Measurements from ENCODE around the gene GHR.
"Not testable (repeated sequence)": the region's sequence is repeated elsewhere in the genome, so short reads cannot be mapped to it uniquely, and the experiment has no call there.

Gene GHR

DNA sequence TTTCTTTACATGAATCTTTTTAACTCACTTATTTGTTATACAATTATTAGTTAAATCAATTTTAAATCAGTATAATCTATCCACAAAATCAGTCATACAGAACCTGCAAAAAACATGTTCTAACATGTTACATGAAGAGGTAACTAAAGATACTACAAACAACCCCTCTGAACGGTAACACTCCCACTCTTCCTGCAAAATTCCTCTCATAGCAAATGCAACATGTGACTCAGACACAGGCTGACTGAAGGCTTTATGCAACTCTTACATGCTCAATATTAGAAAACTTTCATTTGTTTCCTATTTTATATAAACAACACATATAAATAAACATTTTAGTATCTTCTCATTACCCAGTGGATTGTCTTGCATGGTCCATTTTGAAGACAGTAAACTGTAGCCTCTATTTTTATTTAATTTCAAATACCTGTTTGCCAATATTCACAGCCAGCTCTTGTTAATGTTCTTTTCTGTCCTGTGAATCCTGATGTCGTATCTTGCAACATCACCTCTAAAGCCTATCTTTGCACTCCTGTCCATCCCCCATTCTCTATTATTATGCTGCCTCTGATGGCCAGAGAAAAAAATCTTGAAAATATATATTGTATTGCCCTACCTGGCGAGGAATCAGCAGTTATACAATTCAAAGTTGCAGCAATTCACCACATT lies 232.9 kb downstream of the GHR start:
- DNase-seq: no peak

DNA sequence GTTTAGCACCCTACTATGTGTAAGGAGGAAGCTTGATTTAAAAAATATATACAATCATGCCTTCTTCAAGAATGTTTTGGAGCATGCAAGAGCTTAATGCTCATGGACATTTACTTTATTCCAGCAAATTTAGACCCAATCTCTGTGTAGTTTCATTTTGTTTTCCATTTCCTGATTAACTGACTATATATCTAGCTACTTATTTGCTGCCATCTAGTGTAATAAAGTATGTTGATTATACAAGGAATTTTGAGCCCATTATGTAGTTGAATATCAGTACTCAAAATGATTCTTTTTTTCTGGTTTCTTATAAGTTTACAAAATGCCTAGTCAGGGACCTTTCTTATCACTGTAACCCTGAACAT lies 233.4 kb downstream of the GHR start:
- no peak for DNase-seq

DNA sequence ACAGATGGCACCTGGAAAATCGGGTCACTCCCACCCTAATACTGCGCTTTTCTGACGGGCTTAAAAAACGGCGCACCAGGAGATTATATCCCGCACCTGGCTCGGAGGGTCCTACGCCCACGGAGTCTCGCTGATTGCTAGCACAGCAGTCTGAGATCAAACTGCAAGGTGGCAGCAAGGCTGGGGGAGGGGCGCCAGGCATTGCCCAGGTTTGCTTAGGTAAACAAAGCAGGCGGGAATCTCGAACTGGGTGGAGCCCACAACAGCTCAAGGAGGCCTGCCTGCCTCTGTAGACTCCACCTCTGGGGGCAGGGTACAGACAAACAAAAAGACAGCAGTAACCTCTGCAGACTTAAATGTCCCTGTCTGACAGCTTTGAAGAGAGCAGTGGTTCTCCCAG lies 236.6 kb downstream of the GHR start:
- not testable (repeated sequence) for DNase-seq

DNA sequence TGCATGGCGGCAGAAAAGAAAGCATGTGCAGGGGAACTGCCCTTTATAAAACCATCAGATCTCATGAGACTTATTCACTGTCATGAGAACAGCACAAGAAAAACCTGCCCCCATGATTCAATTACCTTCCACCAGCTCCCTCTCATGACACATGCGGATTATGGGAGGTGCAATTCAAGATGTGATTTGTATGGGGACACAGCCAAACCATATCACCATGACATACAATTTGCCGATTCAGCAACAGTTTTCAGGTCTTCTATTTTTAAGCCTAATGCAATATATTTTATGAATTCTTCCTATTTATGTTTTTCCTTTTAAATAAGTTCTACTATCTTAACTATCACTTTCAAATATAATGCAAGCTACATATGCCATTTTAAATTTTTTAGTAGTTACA lies 242.6 kb downstream of the GHR start:
- no peak for DNase-seq

DNA sequence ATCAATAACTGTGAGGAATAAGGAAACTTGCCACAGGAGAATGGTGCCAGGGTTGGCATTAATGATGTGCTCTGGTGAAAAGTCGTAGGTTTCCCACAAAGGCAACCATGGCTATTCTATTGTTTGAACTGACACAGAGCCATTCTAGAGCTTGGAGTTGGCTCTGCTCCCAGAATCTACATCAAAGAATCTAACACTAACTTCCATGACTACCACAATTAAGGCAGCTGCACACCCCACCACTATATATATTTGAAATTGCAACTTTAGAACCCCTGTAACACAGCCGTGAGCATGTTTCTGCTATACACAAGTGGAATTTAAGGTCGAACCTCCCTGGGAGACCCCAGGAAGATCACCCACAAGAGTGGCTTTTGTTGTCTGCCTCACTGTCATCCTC lies 243.6 kb downstream of the GHR start:
- no peak for DNase-seq

DNA sequence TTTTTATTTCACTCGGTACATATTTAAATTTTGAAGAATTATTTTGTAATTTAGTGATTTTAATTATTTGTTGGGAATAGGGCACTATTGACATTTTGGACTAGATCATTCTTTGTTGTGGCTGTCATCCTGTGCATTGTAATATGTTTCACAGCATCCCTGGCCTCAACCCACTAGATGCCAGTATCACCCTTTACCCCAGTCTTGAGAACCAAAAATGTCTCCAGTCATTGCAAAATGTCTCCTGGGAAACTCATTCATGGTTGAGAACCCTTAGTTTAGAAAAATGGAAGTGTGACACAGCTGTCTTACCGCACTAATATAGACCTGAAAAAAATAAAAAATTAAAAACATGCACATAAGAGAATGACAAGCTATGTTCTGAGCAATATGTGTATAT lies 245.0 kb downstream of the GHR start:
- no peak for DNase-seq

DNA sequence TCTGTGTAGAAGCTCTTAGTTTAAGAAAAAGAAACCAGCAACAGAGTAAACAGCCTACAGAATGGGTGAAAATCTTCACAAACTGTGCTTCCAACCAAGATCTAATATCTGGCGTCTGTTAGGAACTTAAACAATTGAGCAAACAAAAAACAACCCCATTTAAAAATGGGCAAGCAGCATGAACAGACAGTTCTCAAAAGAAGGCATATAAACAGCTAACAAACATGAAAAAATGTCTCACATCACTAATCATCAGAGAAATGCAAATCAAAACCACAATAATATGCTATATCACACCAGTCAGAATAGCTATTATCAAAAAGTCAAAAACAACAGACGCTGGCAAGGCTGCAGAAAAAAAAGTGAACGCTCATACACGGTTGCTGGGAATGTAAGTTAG lies 249.7 kb downstream of the GHR start:
- DNase-seq: no peak

DNA sequence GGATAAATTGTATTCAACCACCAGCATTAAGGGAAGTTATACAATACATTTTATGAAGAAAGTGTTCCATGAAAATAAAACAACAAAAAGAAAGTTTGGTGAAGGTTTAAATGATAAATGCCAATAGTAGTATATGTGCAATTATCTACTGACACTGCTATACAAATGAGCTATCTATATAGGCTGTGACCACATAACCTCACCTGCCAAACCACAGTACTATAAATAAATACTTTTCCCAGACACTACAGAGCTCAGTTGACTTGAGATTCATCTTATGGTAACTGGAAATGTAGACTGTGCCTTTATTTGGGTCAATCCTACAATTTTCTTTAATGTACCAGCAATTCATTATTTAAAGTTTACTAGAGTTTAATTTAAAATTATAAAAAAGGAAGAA lies 252.4 kb downstream of the GHR start:
- DNase-seq: no peak

DNA sequence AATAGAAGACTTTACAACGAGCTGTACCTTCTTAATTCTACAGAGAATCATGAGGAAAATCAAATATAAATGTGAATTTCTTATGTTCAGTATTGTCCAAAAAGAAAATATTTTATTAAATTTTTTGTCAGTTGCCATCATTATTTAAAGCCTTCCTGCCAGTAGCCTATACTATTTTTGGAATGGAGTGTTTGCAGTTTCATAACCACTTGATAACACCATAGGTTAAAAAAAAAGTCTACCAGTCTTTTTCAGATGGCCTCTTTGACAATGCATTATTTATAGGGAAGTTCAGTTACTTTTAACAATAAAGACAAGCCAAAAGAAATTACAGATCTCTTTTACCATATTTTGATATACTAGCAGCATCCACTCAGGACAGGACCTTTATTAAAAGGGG lies 253.1 kb downstream of the GHR start:
- no peak for DNase-seq

DNA sequence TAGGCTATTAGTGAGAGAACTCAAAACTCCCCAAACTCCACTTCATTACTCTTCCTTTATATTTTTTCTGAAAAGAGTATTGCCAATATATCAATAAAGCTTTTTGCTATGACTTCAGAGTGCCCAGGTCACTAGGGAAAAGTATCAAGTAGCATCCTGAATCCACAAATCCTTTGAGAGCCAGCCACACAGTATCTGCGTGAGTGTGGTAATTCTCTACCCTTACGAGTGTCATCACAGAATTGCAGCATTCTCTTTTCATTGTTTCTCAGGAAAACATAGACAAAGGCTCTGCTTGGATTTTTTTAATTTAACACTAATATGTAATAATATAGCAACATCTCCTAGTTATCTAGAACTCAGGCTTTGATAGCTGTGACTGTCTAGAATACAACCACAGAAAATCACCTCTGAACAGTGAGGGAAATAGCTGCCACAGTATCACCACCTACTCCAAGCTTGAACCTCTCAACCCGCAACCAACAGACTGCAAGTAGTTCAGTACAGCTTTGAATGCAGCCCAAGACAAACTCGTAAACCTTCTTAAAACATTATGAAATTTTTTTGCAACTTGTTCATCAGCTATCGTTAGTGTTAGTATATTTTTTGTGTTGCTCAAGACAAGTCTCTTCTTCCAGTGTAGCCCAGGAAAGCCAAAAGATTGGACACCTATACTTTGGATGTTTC lies 254.1 kb downstream of the GHR start:
- DNase-seq: no peak

DNA sequence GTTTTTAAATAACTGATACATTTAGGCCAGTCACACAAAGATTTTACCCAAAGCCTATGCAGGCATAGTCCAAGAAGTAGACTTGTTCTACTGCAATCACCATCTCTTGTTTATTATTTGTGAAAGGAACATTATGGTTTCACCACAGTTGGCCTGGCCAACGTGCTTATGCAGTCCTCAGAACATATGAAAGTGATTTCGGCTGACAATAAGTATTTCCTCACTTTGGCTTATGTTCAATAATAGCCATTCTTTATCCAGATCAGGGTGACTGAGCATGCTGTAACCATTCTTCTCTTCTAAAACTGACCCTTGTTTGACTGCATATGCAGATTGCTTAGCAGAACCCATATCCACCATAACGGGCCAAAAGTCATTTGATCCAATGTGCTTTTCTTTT lies 256.8 kb downstream of the GHR start:
- no peak for DNase-seq

DNA sequence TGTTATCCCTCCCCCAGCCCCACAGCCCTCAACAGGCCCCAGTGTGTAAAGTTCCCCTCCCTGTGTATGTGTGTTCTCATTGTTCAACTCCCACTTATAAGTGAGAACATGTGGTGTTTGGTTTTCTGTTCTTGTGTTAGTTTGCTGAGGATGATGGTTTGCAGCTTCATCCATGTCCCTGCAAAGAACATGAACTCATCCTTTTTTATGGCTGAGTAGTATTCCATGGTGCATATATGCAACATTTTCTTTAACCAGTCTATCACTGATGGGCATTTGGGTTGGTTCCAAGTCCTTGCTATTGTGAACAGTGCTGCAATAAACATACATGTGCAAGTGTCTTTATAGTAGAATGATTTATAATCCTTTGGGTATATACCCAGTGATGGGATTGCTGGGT lies 261.8 kb downstream of the GHR start:
- not testable (repeated sequence) for DNase-seq

DNA sequence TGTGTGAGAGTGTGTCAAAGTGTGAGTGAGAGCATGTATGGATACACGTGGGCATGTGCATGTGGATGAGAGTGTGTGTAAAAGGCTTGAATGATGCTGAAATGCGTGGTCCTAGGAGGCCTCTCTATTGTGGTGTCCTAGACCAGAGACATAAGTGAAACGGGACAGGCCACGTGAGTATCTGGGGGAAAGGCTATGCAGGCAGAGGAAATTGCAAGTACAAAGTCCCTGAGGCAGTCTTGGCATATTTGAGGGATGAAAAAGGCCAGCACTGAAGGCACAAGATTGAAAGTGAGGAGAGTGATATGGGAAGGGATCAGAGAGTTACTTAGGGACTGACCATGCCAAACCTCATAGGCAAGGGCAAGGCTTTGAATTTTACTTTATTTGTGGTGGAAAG lies 266.2 kb downstream of the GHR start:
- no peak for DNase-seq

DNA sequence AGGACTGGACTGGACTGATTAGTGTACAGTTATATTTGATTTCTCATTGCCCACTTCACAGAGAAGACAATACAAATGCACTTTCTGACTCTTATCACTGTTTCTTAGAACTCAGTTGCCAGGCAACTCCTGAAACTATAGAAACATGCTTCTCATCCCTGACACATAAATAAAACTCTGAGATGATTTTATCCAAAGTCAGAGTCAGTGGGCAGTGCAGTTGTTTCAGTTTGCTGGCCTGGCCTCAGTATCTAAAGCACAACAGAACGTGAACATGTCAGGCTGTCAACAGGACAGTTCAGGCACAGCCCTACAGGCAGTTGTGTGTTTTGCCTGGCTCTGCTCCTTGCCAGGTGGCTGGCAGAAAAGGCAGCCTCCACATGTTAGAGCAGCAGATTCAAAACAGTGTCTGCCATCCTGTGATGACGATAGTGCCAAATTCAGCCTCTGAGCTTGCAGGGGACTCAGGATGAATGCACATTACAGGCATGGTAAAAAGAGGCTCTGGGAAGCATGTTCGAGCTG lies 268.2 kb downstream of the GHR start:
- no peak for DNase-seq

DNA sequence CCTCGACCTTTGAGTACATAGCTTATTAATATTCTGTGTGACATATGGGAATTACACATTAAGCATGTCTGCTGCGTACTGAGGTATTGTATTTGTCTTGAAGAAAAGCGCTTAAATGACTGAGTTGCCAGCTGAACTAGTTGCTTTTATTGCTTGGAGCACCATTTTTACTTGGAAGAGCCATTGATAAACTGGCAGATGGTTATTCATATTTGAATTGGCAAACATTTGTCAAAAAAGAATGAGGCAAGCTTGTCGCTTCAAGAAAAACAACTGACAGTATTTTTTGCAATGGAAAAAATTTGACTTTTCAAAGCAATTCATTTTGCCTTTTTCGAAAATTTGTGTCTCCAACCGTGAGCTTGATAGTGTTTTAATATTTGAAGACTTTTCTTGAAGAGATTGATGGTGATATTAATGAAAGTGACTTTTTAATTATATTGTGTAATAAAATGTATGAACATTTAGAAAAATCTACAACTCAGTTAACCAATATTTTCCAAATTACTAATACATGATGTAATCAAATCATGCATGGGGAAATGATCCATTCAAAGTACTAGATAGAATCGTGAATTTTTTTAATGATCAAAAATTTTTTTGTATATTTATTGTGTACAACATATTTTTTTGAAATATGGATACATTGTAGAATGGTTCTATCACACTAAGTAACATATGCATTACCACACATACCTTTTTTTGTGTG lies 278.3 kb downstream of the GHR start:
- DNase-seq: no peak

DNA sequence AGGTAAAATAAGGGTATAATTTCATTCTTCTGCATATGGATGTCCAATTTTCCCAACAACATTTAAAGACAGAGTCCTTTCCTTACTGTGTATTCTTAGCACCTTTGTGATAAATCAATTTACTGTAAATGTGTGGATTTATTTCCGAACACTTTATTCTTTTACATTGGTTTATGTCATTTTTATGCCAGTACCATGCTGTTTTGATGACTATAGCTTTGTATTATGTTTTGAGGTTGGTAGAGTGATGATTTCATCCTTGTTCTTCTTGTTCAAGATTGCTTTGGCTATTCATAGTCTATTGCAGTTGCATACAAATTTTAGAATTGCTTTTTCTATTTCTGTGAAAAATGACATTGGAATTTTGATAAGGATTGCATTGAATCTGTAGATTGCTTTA lies 280.0 kb downstream of the GHR start:
- no peak for DNase-seq

DNA sequence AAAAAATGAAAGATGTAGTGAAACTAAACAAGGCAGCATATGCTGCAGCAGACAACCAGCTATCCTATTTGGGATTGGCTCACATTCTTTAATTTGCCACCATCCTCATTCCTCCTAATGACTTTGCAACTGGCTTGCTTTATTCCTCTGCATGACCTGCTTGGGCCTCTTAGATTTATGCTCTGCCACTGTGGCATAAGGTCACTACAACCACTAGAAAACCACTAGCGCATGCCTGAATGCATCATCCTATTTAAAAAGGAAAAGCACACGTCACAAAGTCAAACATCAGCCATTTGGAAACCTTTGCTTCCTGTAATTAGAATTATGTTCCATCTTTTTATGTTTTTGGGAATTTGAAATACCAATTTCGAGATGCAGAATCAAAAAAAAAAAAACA lies 292.5 kb downstream of the GHR start:
- no peak for DNase-seq

DNA sequence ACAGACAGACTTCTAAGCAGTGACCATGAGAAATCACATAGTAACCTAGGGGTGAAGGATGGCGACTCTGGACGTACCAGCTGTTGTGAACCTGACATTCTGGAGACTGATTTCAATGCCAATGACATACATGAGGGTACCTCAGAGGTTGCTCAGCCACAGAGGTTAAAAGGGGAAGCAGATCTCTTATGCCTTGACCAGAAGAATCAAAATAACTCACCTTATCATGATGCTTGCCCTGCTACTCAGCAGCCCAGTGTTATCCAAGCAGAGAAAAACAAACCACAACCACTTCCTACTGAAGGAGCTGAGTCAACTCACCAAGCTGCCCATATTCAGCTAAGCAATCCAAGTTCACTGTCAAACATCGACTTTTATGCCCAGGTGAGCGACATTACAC lies 295.4 kb downstream of the GHR start:
- DNase-seq: no peak

DNA sequence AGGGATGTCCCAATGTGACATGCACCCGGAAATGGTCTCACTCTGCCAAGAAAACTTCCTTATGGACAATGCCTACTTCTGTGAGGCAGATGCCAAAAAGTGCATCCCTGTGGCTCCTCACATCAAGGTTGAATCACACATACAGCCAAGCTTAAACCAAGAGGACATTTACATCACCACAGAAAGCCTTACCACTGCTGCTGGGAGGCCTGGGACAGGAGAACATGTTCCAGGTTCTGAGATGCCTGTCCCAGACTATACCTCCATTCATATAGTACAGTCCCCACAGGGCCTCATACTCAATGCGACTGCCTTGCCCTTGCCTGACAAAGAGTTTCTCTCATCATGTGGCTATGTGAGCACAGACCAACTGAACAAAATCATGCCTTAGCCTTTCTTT lies 295.8 kb downstream of the GHR start:
- no peak for DNase-seq

DNA sequence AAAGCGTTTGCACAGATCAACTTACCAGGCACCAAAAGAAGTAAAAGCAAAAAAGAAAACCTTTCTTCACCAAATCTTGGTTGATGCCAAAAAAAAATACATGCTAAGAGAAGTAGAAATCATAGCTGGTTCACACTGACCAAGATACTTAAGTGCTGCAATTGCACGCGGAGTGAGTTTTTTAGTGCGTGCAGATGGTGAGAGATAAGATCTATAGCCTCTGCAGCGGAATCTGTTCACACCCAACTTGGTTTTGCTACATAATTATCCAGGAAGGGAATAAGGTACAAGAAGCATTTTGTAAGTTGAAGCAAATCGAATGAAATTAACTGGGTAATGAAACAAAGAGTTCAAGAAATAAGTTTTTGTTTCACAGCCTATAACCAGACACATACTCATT lies 297.0 kb downstream of the GHR start:
- no peak for DNase-seq

DNA sequence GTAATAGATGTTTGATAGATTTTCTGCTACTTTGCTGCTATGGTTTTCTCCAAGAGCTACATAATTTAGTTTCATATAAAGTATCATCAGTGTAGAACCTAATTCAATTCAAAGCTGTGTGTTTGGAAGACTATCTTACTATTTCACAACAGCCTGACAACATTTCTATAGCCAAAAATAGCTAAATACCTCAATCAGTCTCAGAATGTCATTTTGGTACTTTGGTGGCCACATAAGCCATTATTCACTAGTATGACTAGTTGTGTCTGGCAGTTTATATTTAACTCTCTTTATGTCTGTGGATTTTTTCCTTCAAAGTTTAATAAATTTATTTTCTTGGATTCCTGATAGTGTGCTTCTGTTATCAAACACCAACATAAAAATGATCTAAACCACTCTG lies 298.2 kb downstream of the GHR start:
- no peak for DNase-seq

DNA sequence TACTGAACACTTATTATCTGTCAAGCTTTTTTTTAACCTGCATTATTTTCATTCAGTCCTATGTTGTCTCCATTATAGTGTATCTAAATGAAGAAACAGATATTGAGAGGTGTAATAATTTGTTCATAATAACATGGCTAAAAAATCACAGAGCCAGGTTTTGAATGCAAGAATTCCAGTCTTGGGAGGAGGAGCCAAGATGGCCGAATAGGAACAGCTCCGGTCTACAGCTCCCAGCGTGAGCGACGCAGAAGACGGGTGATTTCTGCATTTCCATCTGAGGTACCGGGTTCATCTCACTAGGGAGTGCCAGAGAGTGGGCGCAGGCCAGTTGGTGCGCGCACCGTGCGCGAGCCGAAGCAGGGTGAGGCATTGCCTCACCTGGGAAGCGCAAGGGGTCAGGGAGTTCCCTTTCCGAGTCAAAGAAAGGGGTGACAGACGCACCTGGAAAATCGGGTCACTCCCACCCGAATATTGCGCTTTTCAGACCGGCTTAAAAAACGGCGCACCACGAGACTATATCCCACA lies 311.4 kb downstream of the GHR start:
- not testable (repeated sequence) for DNase-seq

DNA sequence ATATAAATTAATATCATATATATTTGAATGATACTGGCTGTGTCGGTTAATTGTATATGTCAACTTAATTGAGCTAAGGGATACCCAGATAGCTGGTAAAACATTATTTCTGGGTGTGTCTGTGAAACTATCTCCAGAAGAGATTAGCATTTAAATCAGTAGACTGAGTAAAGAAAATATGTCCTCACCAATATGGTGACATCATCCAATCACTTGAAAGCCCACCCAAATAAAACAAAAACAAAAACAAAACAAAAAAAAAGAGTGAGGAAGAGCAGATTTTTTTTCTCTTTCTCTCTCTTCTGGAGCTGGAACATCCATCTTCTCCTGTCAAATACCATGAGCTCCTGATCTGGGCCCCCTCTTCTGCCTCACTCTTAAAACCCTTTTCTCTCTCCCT lies 317.7 kb downstream of the GHR start:
- no peak for DNase-seq

DNA sequence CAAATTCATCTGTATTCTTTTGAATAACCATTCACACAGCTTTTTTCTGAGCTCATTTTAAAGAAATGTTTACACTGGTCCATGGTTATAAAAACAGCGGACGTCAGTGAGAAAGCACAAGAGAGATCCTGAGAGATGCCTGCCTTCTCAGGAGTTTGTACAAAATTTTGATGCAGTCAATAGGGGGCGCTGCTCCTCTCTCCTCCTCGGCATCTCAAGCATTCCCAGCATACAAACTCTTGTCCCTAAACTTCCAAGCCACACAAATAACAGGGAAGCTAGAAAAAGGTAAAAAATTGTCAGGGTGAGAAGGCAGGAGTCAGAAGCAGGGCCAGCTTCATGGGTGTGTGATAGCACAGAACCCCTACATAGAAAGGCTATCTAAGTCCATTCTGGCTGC lies 322.2 kb downstream of the GHR start:
- no peak for DNase-seq

Data from stimulated activated CD4-positive, alpha-beta T cell treated with anti-CD3 and anti-CD28 coated beads, Interleukin-4, amount 100 ng/mL, for 1 hour (primary cell).